ENCODE results near the gene KY. TPM values are rescaled to one million over a fixed set of nuclear protein-coding genes. Genes with fewer than 3 reads are reported as not detected.

The KY gene
- total RNA-seq, 1 donor from 2014 or later, result not detected

- H3K36me3 Mint-ChIP-seq (ENCODE audit: low read depth), result peaks cover 54% of the 10 kb centered on the region
- no peak overlapping the region for H3K27ac Mint-ChIP-seq
- ATAC-seq (ENCODE audit: low read depth) (no peak), DNase-seq (no peak)
- no peak for TF ChIP-seq CTCF (IDR thresholded peaks at IDR 0.05)
- H3K4me1 Mint-ChIP-seq, result no peaks in the 10 kb centered on the region
- H3K27me3 Mint-ChIP-seq, result no peaks in the 10 kb centered on the region
- ChIA-PET CTCF (no interaction called here), POLR2A (no interaction called here)
- H3K4me3 Mint-ChIP-seq, result no peak overlapping the region
- H3K9me3 Mint-ChIP-seq, result no peaks in the 10 kb centered on the region
- intact Hi-C loops (cut with micrococcal nuclease), result no loop called here
These were observed 88.8 kb downstream of the KY start for GRCh38 chr3:134562055-134562454.

- no peaks in the 10 kb centered on the region for H3K9me3 Mint-ChIP-seq
- no peaks in the 10 kb centered on the region for H3K4me1 Mint-ChIP-seq
- ATAC-seq (ENCODE audit: low read depth), result no peak
- H3K27me3 Mint-ChIP-seq, result no peaks in the 10 kb centered on the region
- ChIA-PET CTCF (no interaction called here), POLR2A (no interaction called here)
- TF ChIP-seq CTCF (IDR thresholded peaks at IDR 0.05), result no peak
- no peak overlapping the region for H3K4me3 Mint-ChIP-seq
- H3K36me3 Mint-ChIP-seq (ENCODE audit: low read depth), result peaks cover 52% of the 10 kb centered on the region
- no peak for DNase-seq
- intact Hi-C loops (cut with micrococcal nuclease), result no loop called here
- no peak overlapping the region for H3K27ac Mint-ChIP-seq
These were observed 91.2 kb downstream of the KY start for GRCh38 chr3:134559591-134559990.

Other genes with a start within 250 kb of the KY start
- 27.5 and 31.3 TPM in 2 replicates for gene ANAPC13, start 165.0 kb downstream of the KY start, total RNA-seq
- 21.3 and 24.6 TPM in 2 replicates for gene CEP63, start 165.0 kb downstream of the KY start, total RNA-seq
- 2.8 and 3.8 TPM in 2 replicates for gene EPHB1, start 144.2 kb upstream of the KY start, total RNA-seq

All from activated B cell treated with CpG ODN at 0.5 μM for 24 hours (primary cell).